Liver (tissue), 9 donors: ENCODE results near the gene KCNA2. TPM values are rescaled to one million over a fixed set of nuclear protein-coding genes. Genes with fewer than 3 reads are reported as not detected.

Experiments used
- DNase-seq: peaks from one replicate; pipeline ENCODE4 v3.0.0-alpha.2; 2017; ENCODE audit warnings: low spot score
- H3K27ac ChIP-seq, 2 donors: one replicate each; pipeline ENCODE4 v1.7.0; 2013; ENCODE audit warnings: inconsistent platforms in 2 of 2, low read length in 2 of 2, control low read depth in 1 of 2, low read depth in 1 of 2, mild to moderate bottlenecking in 1 of 2
- H3K27me3 ChIP-seq, 4 donors: one replicate each; pipeline versions ENCODE4 v1.6.1 to v1.7.0; 2013; ENCODE audit warnings: low read length in 3 of 4, inconsistent platforms in 1 of 4, mild to moderate bottlenecking in 1 of 4, moderate library complexity in 1 of 4; ENCODE audit not compliant: control insufficient read depth in 4 of 4, insufficient read depth in 4 of 4
- H3K36me3 ChIP-seq, 4 donors: one replicate each; pipeline versions ENCODE4 v1.6.1 to v1.7.0; 2013; ENCODE audit warnings: low read length in 3 of 4, mild to moderate bottlenecking in 3 of 4, low read depth in 1 of 4, moderate library complexity in 1 of 4; ENCODE audit not compliant: control insufficient read depth in 4 of 4, insufficient read depth in 3 of 4
- H3K4me1 ChIP-seq, 4 donors: one replicate each; pipeline versions ENCODE4 v1.6.1 to v1.7.0; 2013; ENCODE audit warnings: low read length in 3 of 4, mild to moderate bottlenecking in 3 of 4, moderate library complexity in 1 of 4; ENCODE audit not compliant: control insufficient read depth in 4 of 4, insufficient read depth in 4 of 4
- H3K4me3 ChIP-seq, 3 donors: one replicate each; pipeline versions ENCODE4 v1.6.1 to v1.7.0; 2013; ENCODE audit warnings: low read length in 3 of 3, control low read depth in 1 of 3, low read depth in 1 of 3, mild to moderate bottlenecking in 1 of 3
- H3K9ac ChIP-seq, 2 donors: one replicate each; pipeline ENCODE4 v1.7.0; 2013; ENCODE audit warnings: low read length in 2 of 2, mild to moderate bottlenecking in 2 of 2, moderate library complexity in 2 of 2, control low read depth in 1 of 2, low read depth in 1 of 2
- H3K9me3 ChIP-seq, 4 donors: one replicate each; pipeline versions ENCODE4 v1.6.1 to v1.7.0; 2013; ENCODE audit warnings: low read length in 3 of 4; ENCODE audit not compliant: control insufficient read depth in 4 of 4
- EGR1 ChIP-seq, 2 donors: IDR thresholded peaks; 2 replicates each; pipeline ENCODE4 v1.6.1; 2016 to 2018; ENCODE audit warnings: antibody characterized with exemption in 2 of 2, low read depth in 2 of 2
- FOXA1 ChIP-seq: IDR thresholded peaks from 2 replicates; pipeline ENCODE4 v1.6.1; 2016; ENCODE audit warnings: antibody characterized with exemption
- FOXA2 ChIP-seq: IDR thresholded peaks from 2 replicates; pipeline ENCODE4 v1.6.1; 2016; ENCODE audit warnings: antibody characterized with exemption
- GABPA ChIP-seq, 2 donors: IDR thresholded peaks in 1 of 2; conservative IDR thresholded peaks in 1 of 2; 2 replicates each; pipeline ENCODE4 v1.6.1; 2016; ENCODE audit warnings: antibody characterized with exemption in 2 of 2, mild to moderate bottlenecking in 1 of 2, moderate library complexity in 1 of 2
- HNF4A ChIP-seq, 2 donors: conservative IDR thresholded peaks; 2 replicates each; pipeline ENCODE4 v1.6.1; 2016; ENCODE audit warnings: antibody characterized with exemption in 2 of 2, mild to moderate bottlenecking in 2 of 2
- HNF4G ChIP-seq: IDR thresholded peaks from 2 replicates; pipeline ENCODE4 v1.6.1; 2016; ENCODE audit warnings: antibody characterized with exemption
- JUND ChIP-seq, 2 donors: IDR thresholded peaks; 2 replicates each; pipeline ENCODE4 v1.6.1; 2016; ENCODE audit warnings: antibody characterized with exemption in 2 of 2
- NR2F2 ChIP-seq: IDR thresholded peaks from 2 replicates; pipeline ENCODE4 v1.6.1; 2016; ENCODE audit warnings: antibody characterized with exemption
- RAD21 ChIP-seq, 2 donors: IDR thresholded peaks; 2 replicates each; pipeline ENCODE4 v1.6.1; 2016; ENCODE audit warnings: antibody characterized with exemption in 2 of 2, mild to moderate bottlenecking in 2 of 2
- RXRA ChIP-seq, 2 donors: IDR thresholded peaks; 2 replicates each; pipeline ENCODE4 v1.6.1; 2017 to 2018; ENCODE audit warnings: antibody characterized with exemption in 2 of 2, mild to moderate bottlenecking in 1 of 2
- SP1 ChIP-seq: IDR thresholded peaks from 2 replicates; pipeline ENCODE4 v1.6.1; 2018; ENCODE audit warnings: antibody characterized with exemption, mild to moderate bottlenecking
- TAF1 ChIP-seq: conservative IDR thresholded peaks from 2 replicates; pipeline ENCODE4 v1.6.1; 2016; ENCODE audit warnings: antibody characterized with exemption, mild to moderate bottlenecking
- YY1 ChIP-seq: IDR thresholded peaks from 2 replicates; pipeline ENCODE4 v1.6.1; 2016; ENCODE audit warnings: antibody characterized with exemption, mild to moderate bottlenecking
- WGBS: extraction: QIAGEN DNeasy Blood & Tissue Kit; methylation state at CpG from one replicate; pipeline ENCODE4 v1.1.7; 2013; 5-methylcytosine and 5-hydroxymethylcytosine counted together
- polyA plus RNA-seq, 2 donors: library from polyadenylated mRNA; stranded (reverse) in 1 of 2; unstranded in 1 of 2; fragments of 200-250 nt in 1 of 2; fragments of >200 nt in 1 of 2; fragmentation: Nextera tagmentation in 1 of 2; extraction: Ambion mirVana in 1 of 2; gene quantifications; one replicate each; pipeline versions ENCODE4 v1.2.1 to v1.2.3, GENCODE V29; 2013 to 2015
- total RNA-seq, 2 donors: library from RNA; depleted of rRNA; stranded (reverse); fragments of >200 nt; gene quantifications; one replicate each; pipeline ENCODE4 v1.2.3, GENCODE V29; 2014
- TF ChIP-seq, protein P1 (sequence below): IDR thresholded peaks from 2 replicates; pipeline ENCODE4 v1.6.1; 2016; ENCODE audit warnings: antibody characterized with exemption
- TF ChIP-seq, protein P2 (sequence below): IDR thresholded peaks from 2 replicates; pipeline ENCODE4 v1.6.1; 2016; ENCODE audit warnings: antibody characterized with exemption
- TF ChIP-seq, protein P3 (sequence below): IDR thresholded peaks from 2 replicates; pipeline ENCODE4 v1.6.1; 2016; ENCODE audit warnings: antibody characterized with exemption, mild to moderate bottlenecking
- TF ChIP-seq, protein P4 (sequence below): fragments of 150-350 bp; IDR thresholded peaks from 2 replicates; pipeline ENCODE4 v1.5.1; 2017; ENCODE audit warnings: improper control_type of control experiment, low read depth, low read length; ENCODE audit not compliant: missing input control
- TF ChIP-seq, protein P5 (sequence below): IDR thresholded peaks from 2 replicates; pipeline ENCODE4 v1.6.1; 2016; ENCODE audit warnings: antibody characterized with exemption
- donor health status: healthy.
- donor health status: healthy.
- donor health status: healthy.
- donor health status: healthy.
- donor health status: healthy.

KCNA2 gene
- total and polyA plus RNA-seq, 4 donors = 0.02 to 0.08 TPM; not detected in 2

DNA sequence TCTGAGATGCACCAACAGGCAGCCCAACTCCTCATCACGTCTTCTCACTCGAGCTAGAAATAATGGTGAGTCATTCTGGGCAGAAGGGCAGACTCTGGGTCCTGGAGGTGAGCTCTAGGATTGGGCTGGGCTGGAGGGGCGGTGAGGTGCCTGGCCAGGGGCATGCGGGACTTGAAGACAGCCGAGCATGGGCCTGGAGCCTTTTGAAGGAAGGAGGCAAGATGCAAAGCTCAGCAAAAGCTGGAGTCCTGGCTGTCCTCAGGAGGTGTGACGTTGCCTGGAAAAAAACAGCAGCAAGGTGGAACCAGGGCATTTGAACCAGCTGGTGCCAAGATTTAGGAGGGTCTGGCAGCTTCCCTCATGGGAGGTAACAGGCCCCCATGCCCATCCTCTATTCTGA, 712 bp downstream of the KCNA2 start (continued):
- TF ChIP-seq, protein P1, sequence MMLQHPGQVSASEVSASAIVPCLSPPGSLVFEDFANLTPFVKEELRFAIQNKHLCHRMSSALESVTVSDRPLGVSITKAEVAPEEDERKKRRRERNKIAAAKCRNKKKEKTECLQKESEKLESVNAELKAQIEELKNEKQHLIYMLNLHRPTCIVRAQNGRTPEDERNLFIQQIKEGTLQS = no peak
- TF ChIP-seq RXRA (IDR thresholded peaks at IDR 0.05) = no peak
- TF ChIP-seq JUND (IDR thresholded peaks at IDR 0.05) = no peak
- no peak for TF ChIP-seq EGR1 (IDR thresholded peaks at IDR 0.05; ENCODE audit: low read depth in 2 of 2)
- no peak for TF ChIP-seq TAF1
- no peak for TF ChIP-seq RAD21 (IDR thresholded peaks at IDR 0.05)
- no peak for TF ChIP-seq NR2F2
- no peak for TF ChIP-seq SP1
- no peak for TF ChIP-seq HNF4G

DNA sequence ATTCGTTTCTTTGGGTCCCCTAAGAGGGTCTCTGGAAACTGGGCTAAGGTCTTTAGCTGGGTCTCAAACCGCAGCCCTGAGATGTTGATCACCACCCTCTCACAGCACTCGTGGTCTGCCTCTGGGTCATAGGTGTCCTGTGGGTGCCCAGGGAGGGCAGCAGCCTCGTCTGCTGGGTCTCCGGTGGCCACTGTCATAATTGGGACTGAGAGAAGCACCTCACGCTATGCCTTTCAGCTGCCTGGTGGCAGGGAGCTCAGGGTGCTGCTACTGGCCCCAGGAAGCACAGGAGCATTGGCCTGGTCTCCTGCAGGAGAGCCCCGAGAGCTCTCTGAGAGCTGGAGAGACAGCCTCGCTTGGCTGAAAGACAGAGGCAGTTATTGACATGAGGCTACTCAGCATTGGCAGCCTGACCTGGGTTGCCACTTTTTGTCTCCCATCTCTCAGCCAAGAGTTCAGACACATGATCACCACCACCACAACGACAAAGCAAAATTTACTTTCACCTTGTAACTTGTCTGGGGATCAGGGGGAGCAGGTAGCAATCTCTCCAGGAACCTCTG, 1.5 kb downstream of the KCNA2 start:
- no peak overlapping the region for H3K4me3 ChIP-seq
- no peak overlapping the region for H3K9ac ChIP-seq
- no peaks in the 10 kb centered on the region for H3K9me3 ChIP-seq
- peaks cover 5 to 16% (median 13%) of the 10 kb centered on the region in 4 donors for H3K4me1 ChIP-seq
- H3K27ac ChIP-seq = no peak overlapping the region
- DNase-seq = no peak
- WGBS = 82% methylated on average over 9 of the region's 9 CpGs
- H3K27me3 ChIP-seq = peaks cover 1 to 16% (median 12%) of the 10 kb centered on the region in 4 donors
- no peaks in the 10 kb centered on the region for H3K36me3 ChIP-seq
- TF ChIP-seq SP1 = no peak
- TF ChIP-seq HNF4G = no peak
- no peak for TF ChIP-seq HNF4A (conservative IDR thresholded peaks at IDR 0.05)
- TF ChIP-seq, protein P2, sequence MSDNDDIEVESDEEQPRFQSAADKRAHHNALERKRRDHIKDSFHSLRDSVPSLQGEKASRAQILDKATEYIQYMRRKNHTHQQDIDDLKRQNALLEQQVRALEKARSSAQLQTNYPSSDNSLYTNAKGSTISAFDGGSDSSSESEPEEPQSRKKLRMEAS = no peak
- TF ChIP-seq TAF1 = no peak
- TF ChIP-seq, protein P1 = no peak
- TF ChIP-seq GABPA (IDR thresholded peaks at IDR 0.05 in 1 of 2, conservative IDR thresholded peaks at IDR 0.05 in 1 of 2) = no peak
- no peak for TF ChIP-seq YY1
- TF ChIP-seq RAD21 (IDR thresholded peaks at IDR 0.05) = no peak
- no peak for TF ChIP-seq FOXA1
- no peak for TF ChIP-seq JUND (IDR thresholded peaks at IDR 0.05)
- no peak for TF ChIP-seq EGR1 (IDR thresholded peaks at IDR 0.05; ENCODE audit: low read depth in 2 of 2)
- TF ChIP-seq, protein P3, sequence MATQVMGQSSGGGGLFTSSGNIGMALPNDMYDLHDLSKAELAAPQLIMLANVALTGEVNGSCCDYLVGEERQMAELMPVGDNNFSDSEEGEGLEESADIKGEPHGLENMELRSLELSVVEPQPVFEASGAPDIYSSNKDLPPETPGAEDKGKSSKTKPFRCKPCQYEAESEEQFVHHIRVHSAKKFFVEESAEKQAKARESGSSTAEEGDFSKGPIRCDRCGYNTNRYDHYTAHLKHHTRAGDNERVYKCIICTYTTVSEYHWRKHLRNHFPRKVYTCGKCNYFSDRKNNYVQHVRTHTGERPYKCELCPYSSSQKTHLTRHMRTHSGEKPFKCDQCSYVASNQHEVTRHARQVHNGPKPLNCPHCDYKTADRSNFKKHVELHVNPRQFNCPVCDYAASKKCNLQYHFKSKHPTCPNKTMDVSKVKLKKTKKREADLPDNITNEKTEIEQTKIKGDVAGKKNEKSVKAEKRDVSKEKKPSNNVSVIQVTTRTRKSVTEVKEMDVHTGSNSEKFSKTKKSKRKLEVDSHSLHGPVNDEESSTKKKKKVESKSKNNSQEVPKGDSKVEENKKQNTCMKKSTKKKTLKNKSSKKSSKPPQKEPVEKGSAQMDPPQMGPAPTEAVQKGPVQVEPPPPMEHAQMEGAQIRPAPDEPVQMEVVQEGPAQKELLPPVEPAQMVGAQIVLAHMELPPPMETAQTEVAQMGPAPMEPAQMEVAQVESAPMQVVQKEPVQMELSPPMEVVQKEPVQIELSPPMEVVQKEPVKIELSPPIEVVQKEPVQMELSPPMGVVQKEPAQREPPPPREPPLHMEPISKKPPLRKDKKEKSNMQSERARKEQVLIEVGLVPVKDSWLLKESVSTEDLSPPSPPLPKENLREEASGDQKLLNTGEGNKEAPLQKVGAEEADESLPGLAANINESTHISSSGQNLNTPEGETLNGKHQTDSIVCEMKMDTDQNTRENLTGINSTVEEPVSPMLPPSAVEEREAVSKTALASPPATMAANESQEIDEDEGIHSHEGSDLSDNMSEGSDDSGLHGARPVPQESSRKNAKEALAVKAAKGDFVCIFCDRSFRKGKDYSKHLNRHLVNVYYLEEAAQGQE = no peak
- no peak for TF ChIP-seq RXRA (IDR thresholded peaks at IDR 0.05)
- TF ChIP-seq, protein P4, sequence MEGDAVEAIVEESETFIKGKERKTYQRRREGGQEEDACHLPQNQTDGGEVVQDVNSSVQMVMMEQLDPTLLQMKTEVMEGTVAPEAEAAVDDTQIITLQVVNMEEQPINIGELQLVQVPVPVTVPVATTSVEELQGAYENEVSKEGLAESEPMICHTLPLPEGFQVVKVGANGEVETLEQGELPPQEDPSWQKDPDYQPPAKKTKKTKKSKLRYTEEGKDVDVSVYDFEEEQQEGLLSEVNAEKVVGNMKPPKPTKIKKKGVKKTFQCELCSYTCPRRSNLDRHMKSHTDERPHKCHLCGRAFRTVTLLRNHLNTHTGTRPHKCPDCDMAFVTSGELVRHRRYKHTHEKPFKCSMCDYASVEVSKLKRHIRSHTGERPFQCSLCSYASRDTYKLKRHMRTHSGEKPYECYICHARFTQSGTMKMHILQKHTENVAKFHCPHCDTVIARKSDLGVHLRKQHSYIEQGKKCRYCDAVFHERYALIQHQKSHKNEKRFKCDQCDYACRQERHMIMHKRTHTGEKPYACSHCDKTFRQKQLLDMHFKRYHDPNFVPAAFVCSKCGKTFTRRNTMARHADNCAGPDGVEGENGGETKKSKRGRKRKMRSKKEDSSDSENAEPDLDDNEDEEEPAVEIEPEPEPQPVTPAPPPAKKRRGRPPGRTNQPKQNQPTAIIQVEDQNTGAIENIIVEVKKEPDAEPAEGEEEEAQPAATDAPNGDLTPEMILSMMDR = no peak
- TF ChIP-seq NR2F2 = no peak
- TF ChIP-seq, protein P5, sequence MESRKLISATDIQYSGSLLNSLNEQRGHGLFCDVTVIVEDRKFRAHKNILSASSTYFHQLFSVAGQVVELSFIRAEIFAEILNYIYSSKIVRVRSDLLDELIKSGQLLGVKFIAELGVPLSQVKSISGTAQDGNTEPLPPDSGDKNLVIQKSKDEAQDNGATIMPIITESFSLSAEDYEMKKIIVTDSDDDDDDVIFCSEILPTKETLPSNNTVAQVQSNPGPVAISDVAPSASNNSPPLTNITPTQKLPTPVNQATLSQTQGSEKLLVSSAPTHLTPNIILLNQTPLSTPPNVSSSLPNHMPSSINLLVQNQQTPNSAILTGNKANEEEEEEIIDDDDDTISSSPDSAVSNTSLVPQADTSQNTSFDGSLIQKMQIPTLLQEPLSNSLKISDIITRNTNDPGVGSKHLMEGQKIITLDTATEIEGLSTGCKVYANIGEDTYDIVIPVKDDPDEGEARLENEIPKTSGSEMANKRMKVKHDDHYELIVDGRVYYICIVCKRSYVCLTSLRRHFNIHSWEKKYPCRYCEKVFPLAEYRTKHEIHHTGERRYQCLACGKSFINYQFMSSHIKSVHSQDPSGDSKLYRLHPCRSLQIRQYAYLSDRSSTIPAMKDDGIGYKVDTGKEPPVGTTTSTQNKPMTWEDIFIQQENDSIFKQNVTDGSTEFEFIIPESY = no peak
- no peak for TF ChIP-seq FOXA2
